HepG2 (cell line): ENCODE data around the gene PRSS8. TPM values are rescaled to one million over a fixed set of nuclear protein-coding genes. Genes with fewer than 3 reads are reported as not detected.

ENCODE experiments used
- ATAC-seq: fragments of 200-7000 bp; cut with Tn5 transposase; 3 replicates; pipeline ENCODE4 v1.9.1; 2020; ENCODE audit warnings: mild to moderate bottlenecking, moderate library complexity
- BruUV-seq: library from RNA; stranded (reverse); fragments of 400-500 nt; replicated peaks from 2 replicates; lab custom pipeline; 2021; lab: Mats Ljungman, UMichigan
- CTCF ChIA-PET: fragments of 300-600 bp; formaldehyde crosslinking; extraction: SDS; loops from one replicate; lab custom pipeline; 2021; ENCODE audit warnings: low total read pairs, inconsistent platforms, low intra/inter-chr PET ratio; lab: Yijun Ruan, JAX
- POLR2A ChIA-PET: fragments of 350-600 bp; sonication (Branson Sonifier 250); formaldehyde crosslinking; loops from one replicate; lab custom pipeline; 2020; ENCODE audit warnings: antibody characterized with exemption, inconsistent platforms; lab: Yijun Ruan, JAX
- DNase-seq: peaks from one replicate; pipeline ENCODE4 v3.0.0-alpha.2; 2015; ENCODE audit warnings: low spot score
- FAIRE-seq: peaks from 3 replicates; lab custom pipeline; 2011; peaks lifted over from hg19 to GRCh38; lab: Jason Lieb, UNC
- H2AFZ ChIP-seq: one replicate; pipeline ENCODE4 v1.6.1; 2011; ENCODE audit warnings: low read length, inconsistent platforms
- H3K27ac ChIP-seq: fragments of 300-600 bp; 3 replicates; pipeline ENCODE4 v1.8.0; 2011; ENCODE audit warnings: mixed run types, mild to moderate bottlenecking, mixed read lengths, low read length, inconsistent platforms; ENCODE audit not compliant: insufficient read depth; ENCODE audit errors: extremely low read length
- H3K27me3 ChIP-seq, 2 experiments: fragments of 200-600 bp in 1 of 2; 2 replicates in 1 of 2; 3 replicates in 1 of 2; pipeline versions ENCODE4 v1.6.0 to v1.8.0; 2011; ENCODE audit warnings: low read length in 2 of 2, mild to moderate bottlenecking in 2 of 2, moderate library complexity in 2 of 2, inconsistent platforms in 1 of 2; ENCODE audit not compliant: insufficient read depth in 2 of 2, control insufficient read depth in 1 of 2
- H3K36me3 ChIP-seq, 2 experiments: fragments of 200-600 bp in 1 of 2; replicated peaks in 1 of 2; 2 replicates in 1 of 2; 3 replicates in 1 of 2; pipeline versions ENCODE4 v1.5.1 to v1.8.0; 2011; ENCODE audit warnings: low read length in 2 of 2, inconsistent platforms in 1 of 2; ENCODE audit not compliant: insufficient read depth in 2 of 2, control insufficient read depth in 1 of 2
- H3K4me1 ChIP-seq: 2 replicates; pipeline ENCODE4 v1.5.1; 2012; ENCODE audit warnings: low read length, inconsistent platforms; ENCODE audit not compliant: insufficient read depth
- H3K4me2 ChIP-seq: 2 replicates; pipeline ENCODE4 v1.6.0; 2011; ENCODE audit warnings: low read depth, low read length, inconsistent platforms
- H3K4me3 ChIP-seq, 3 experiments: fragments of 200-600 bp in 1 of 3; sonication (generic), shearing (Covaris generic) in 1 of 3; replicated peaks in 1 of 3; 2 replicates each; pipeline ENCODE4 v1.5.1; 2011 to 2016; ENCODE audit warnings: low read length in 3 of 3, inconsistent platforms in 2 of 3, low read depth in 2 of 3, mild to moderate bottlenecking in 2 of 3, control low read depth in 1 of 3, mixed read lengths in 1 of 3; ENCODE audit not compliant: insufficient read depth in 1 of 3
- H3K79me2 ChIP-seq: one replicate; pipeline ENCODE4 v1.6.1; 2011; ENCODE audit warnings: low read length, inconsistent platforms; ENCODE audit not compliant: insufficient read depth
- H3K9ac ChIP-seq: 2 replicates; pipeline ENCODE4 v1.6.0; 2011; ENCODE audit warnings: mild to moderate bottlenecking, low read depth, low read length, inconsistent platforms; ENCODE audit not compliant: insufficient read depth
- H3K9me3 ChIP-seq: 2 replicates; pipeline ENCODE4 v1.5.1; 2012; ENCODE audit warnings: mild to moderate bottlenecking, low read length
- H4K20me1 ChIP-seq: 2 replicates; pipeline ENCODE4 v1.6.0; 2011; ENCODE audit warnings: inconsistent platforms, mild to moderate bottlenecking, low read length, moderate library complexity; ENCODE audit not compliant: insufficient read depth
- GFI1 ChIP-seq: sonication (generic); formaldehyde crosslinking; IDR thresholded peaks from 2 replicates; pipeline ENCODE4 v1.5.0; 2020; ENCODE audit warnings: missing genetic modification reagents, mild to moderate bottlenecking, borderline replicate concordance
- MAFG ChIP-seq: sonication (generic); formaldehyde crosslinking; IDR thresholded peaks from 2 replicates; pipeline ENCODE4 v1.5.1; 2020; ENCODE audit warnings: mild to moderate bottlenecking, missing genetic modification reagents
- RBM39 ChIP-seq: fragments of 200-400 bp; formaldehyde crosslinking; IDR thresholded peaks from one replicate; pipeline ENCODE4 v1.6.1; 2018; ENCODE audit warnings: antibody characterized with exemption, mild to moderate bottlenecking, low read depth, low read length; ENCODE audit not compliant: poor library complexity, severe bottlenecking
- RFX1 ChIP-seq: fragments of 450-650 bp; IDR thresholded peaks from 2 replicates; pipeline ENCODE4 v1.6.1; 2017
- TARDBP ChIP-seq: sonication (generic); formaldehyde crosslinking; IDR thresholded peaks from 2 replicates; pipeline ENCODE4 v1.8.0; 2022; ENCODE audit warnings: mild to moderate bottlenecking, missing genetic modification reagents
- ZNF660 ChIP-seq: sonication (generic); formaldehyde crosslinking; IDR thresholded peaks from 2 replicates; pipeline ENCODE4 v1.5.1; 2020; ENCODE audit warnings: mild to moderate bottlenecking, low read depth, missing genetic modification reagents, borderline replicate concordance
- WGBS: methylation state at CpG from one replicate; pipeline ENCODE4 v1.1.6; 2017; ENCODE audit warnings: low lambda C conversion rate; 5-methylcytosine and 5-hydroxymethylcytosine counted together
- in situ Hi-C: cut with HindIII; loops from 2 replicates; pipeline ENCODE4 v1.10.0; 2017; ENCODE audit warnings: low pct_unique_long_range_greater_than_20kb; ENCODE audit not compliant: extremely low pct_ligation_motif_present
- intact Hi-C: fragments of 100-400 bp; cut with micrococcal nuclease; formaldehyde crosslinking; loops from one replicate; pipeline ENCODE4 v1.10.0; 2022; ENCODE audit not compliant: unreplicated experiment
- polyA plus RNA-seq, 8 experiments: library from polyadenylated mRNA; depleted of rRNA in 3 of 8; stranded (reverse) in 7 of 8; unstranded in 1 of 8; fragments of >200 nt; fragmentation: Illumina TruSeq in 4 of 8; extraction: Trizol in 4 of 8; gene quantifications; 2 replicates each; pipeline versions ENCODE4 v1.2.1 to v1.2.3, GENCODE V29; 2011 to 2016; ENCODE audit warnings: low read depth in 4 of 8, missing spikeins in 1 of 8, mixed read lengths in 1 of 8; ENCODE audit not compliant: insufficient read depth in 1 of 8
- total RNA-seq, 5 experiments: library from RNA; depleted of rRNA; stranded (reverse); fragments of >200 nt; fragmentation: Illumina TruSeq; extraction: Trizol; gene quantifications; 2 replicates each; pipeline ENCODE4 v1.2.3, GENCODE V29; 2016; ENCODE audit warnings: low read depth in 1 of 5
- TF ChIP-seq, protein P1 (sequence below): sonication (generic); formaldehyde crosslinking; IDR thresholded peaks from 2 replicates; pipeline ENCODE4 v1.5.0; 2020; ENCODE audit warnings: missing genetic modification reagents, mild to moderate bottlenecking, borderline replicate concordance
- TF ChIP-seq, protein P2 (sequence below): sonication (generic); formaldehyde crosslinking; conservative IDR thresholded peaks from 2 replicates; pipeline ENCODE4 v1.8.1; 2023; ENCODE audit warnings: missing genetic modification reagents
- TF ChIP-seq, protein P3 (sequence below): sonication (generic); formaldehyde crosslinking; IDR thresholded peaks from 2 replicates; pipeline ENCODE4 v1.9.0; 2021; ENCODE audit warnings: missing genetic modification reagents, mild to moderate bottlenecking, borderline replicate concordance
- TF ChIP-seq, protein P4 (sequence below): sonication (generic); formaldehyde crosslinking; IDR thresholded peaks from one replicate; pipeline ENCODE4 v1.5.1; 2020; ENCODE audit warnings: mild to moderate bottlenecking, missing genetic modification reagents; ENCODE audit errors: not compliant biosample characterization

PRSS8 gene
- total and polyA plus RNA-seq, 2 of the 13 experiments (the other 11 are each of a cell fraction or from before 2014, with no cell fraction given): 2.6 to 7.2 TPM

DNA sequence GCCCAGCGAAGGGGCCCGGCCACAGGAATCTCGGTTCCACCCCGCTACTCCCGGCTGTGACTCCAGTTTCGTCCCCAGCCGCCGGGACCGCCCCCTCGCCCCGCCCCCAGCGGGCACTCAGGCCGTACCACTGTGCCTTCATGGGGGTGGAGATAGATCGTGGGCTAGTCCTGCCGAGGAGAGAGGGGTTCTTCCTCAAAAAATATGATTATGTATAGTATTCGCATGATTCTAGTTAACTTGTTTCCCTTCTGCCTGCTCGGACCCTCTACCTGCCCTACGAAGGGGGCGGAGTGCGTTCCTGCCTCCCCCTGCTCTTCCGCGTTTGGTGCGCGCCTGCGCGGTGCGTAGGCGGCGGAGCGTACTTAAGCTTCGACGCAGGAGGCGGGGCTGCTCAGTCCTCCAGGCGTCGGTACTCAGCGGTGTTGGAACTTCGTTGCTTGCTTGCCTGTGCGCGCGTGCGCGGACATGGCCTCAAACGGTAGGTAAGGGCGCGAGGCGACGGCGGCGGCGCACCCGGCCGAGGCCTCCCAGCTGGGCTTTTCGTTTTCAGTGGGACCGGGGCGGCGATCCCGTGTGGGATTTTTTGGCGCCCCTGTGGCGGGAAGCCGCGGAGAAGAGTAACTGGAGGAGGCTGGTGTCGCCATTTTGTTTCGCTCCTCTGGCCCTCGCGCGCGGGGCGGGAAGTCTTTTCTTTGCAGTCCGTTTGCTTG is 44.4 kb upstream of the PRSS8 start, which contains the start of gene FUS:
Gene FUS (plus strand): TSS at position 393 of the 713 bp plus-strand sequence. CDS start 76 bp downstream, at position 469.
- H3K9me3 ChIP-seq: no peaks in the 10 kb centered on the region
- ChIA-PET POLR2A (interaction anchor here (0.5 to 2.5 kb wide), 46 partner anchors 9 to 533 kb away, joined by 3 to 65 read pairs (median 6); partner anchors contain the start of genes ARMC5, HSD3B7, KAT8 and PHKG2), CTCF (no interaction called here)
- peaks cover 16 to 31% of the 10 kb centered on the region in 2 experiments for H3K36me3 ChIP-seq
- no peaks in the 10 kb centered on the region; a peak in 1 of 5 replicates for H3K27me3 ChIP-seq
- peaks cover 53% of the 10 kb centered on the region for H3K79me2 ChIP-seq
- H3K4me2 ChIP-seq: peak within 1 kb of the TSS; percentile 90
- H2AFZ ChIP-seq: peak within 1 kb of the TSS; percentile 8
- under 1% methylated on average over 33 of the region's 69 CpGs for WGBS
- peaks cover 44% of the 10 kb centered on the region for H4K20me1 ChIP-seq
- DNase-seq (peak; percentile 84), FAIRE-seq (peak; percentile 48), ATAC-seq (peak; percentile 74)
- BruUV-seq: no TSS peak
- peak within 1 kb of the TSS; percentile 94 for H3K27ac ChIP-seq
- in situ Hi-C loops (no loop called here), intact Hi-C loops (no loop called here)
- H3K4me1 ChIP-seq: peaks cover 50% of the 10 kb centered on the region
- H3K4me3 ChIP-seq: peak within 1 kb of the TSS; percentile 90 to 93 (median 93)
- H3K9ac ChIP-seq: peak within 1 kb of the TSS; percentile 98
- TF ChIP-seq RBM39 (peak; percentile 100), TARDBP (peak; percentile 69), MAFG (CRISPR knock-in tag) (no peak), RFX1 (no peak), ZNF660 (CRISPR knock-in tag) (no peak), GFI1 (CRISPR knock-in tag) (peak; percentile 84)
- TF ChIP-seq, protein P1, sequence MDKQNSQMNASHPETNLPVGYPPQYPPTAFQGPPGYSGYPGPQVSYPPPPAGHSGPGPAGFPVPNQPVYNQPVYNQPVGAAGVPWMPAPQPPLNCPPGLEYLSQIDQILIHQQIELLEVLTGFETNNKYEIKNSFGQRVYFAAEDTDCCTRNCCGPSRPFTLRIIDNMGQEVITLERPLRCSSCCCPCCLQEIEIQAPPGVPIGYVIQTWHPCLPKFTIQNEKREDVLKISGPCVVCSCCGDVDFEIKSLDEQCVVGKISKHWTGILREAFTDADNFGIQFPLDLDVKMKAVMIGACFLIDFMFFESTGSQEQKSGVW (CRISPR knock-in tag): no peak
- TF ChIP-seq, protein P2, sequence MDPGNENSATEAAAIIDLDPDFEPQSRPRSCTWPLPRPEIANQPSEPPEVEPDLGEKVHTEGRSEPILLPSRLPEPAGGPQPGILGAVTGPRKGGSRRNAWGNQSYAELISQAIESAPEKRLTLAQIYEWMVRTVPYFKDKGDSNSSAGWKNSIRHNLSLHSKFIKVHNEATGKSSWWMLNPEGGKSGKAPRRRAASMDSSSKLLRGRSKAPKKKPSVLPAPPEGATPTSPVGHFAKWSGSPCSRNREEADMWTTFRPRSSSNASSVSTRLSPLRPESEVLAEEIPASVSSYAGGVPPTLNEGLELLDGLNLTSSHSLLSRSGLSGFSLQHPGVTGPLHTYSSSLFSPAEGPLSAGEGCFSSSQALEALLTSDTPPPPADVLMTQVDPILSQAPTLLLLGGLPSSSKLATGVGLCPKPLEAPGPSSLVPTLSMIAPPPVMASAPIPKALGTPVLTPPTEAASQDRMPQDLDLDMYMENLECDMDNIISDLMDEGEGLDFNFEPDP: 0 out of 2 replicates have a peak, but pooled peaks have one; percentile 94
- TF ChIP-seq, protein P3, sequence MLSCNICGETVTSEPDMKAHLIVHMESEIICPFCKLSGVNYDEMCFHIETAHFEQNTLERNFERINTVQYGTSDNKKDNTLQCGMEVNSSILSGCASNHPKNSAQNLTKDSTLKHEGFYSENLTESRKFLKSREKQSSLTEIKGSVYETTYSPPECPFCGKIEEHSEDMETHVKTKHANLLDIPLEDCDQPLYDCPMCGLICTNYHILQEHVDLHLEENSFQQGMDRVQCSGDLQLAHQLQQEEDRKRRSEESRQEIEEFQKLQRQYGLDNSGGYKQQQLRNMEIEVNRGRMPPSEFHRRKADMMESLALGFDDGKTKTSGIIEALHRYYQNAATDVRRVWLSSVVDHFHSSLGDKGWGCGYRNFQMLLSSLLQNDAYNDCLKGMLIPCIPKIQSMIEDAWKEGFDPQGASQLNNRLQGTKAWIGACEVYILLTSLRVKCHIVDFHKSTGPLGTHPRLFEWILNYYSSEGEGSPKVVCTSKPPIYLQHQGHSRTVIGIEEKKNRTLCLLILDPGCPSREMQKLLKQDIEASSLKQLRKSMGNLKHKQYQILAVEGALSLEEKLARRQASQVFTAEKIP: no peak
- TF ChIP-seq, protein P4, sequence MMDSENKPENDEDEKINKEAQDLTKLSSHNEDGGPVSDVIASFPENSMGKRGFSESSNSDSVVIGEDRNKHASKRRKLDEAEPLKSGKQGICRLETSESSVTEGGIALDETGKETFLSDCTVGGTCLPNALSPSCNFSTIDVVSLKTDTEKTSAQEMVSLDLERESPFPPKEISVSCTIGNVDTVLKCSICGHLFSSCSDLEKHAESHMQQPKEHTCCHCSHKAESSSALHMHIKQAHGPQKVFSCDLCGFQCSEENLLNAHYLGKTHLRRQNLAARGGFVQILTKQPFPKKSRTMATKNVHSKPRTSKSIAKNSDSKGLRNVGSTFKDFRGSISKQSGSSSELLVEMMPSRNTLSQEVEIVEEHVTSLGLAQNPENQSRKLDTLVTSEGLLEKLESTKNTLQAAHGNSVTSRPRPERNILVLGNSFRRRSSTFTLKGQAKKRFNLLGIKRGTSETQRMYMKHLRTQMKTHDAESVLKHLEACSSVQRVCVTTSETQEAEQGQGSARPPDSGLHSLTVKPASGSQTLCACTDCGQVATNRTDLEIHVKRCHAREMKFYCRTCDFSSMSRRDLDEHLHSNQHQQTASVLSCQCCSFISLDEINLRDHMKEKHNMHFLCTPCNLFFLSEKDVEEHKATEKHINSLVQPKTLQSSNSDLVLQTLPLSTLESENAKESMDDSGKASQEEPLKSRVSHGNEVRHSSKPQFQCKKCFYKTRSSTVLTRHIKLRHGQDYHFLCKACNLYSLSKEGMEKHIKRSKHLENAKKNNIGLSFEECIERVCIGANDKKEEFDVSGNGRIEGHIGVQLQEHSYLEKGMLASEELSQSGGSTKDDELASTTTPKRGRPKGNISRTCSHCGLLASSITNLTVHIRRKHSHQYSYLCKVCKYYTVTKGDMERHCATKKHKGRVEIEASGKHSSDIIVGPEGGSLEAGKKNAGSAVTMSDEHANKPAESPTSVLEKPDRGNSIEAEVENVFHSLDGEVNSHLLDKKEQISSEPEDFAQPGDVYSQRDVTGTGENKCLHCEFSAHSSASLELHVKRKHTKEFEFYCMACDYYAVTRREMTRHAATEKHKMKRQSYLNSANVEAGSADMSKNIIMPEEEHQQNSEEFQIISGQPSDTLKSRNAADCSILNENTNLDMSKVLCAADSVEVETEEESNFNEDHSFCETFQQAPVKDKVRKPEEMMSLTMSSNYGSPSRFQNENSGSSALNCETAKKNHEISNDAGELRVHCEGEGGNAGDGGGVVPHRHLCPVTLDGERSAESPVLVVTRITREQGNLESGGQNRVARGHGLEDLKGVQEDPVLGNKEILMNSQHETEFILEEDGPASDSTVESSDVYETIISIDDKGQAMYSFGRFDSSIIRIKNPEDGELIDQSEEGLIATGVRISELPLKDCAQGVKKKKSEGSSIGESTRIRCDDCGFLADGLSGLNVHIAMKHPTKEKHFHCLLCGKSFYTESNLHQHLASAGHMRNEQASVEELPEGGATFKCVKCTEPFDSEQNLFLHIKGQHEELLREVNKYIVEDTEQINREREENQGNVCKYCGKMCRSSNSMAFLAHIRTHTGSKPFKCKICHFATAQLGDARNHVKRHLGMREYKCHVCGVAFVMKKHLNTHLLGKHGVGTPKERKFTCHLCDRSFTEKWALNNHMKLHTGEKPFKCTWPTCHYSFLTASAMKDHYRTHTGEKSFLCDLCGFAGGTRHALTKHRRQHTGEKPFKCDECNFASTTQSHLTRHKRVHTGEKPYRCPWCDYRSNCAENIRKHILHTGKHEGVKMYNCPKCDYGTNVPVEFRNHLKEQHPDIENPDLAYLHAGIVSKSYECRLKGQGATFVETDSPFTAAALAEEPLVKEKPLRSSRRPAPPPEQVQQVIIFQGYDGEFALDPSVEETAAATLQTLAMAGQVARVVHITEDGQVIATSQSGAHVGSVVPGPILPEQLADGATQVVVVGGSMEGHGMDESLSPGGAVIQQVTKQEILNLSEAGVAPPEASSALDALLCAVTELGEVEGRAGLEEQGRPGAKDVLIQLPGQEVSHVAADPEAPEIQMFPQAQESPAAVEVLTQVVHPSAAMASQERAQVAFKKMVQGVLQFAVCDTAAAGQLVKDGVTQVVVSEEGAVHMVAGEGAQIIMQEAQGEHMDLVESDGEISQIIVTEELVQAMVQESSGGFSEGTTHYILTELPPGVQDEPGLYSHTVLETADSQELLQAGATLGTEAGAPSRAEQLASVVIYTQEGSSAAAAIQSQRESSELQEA (CRISPR knock-in tag): peak; percentile 87
